Suprapubic skin (tissue), 4 donors: ENCODE measurements around the gene CERS6. TPM values are rescaled to one million over a fixed set of nuclear protein-coding genes. Genes with fewer than 3 reads are reported as not detected.

Source experiments
- DNase-seq, 2 donors: peaks; one replicate each; pipeline ENCODE4 v3.0.0-alpha.2; 2019; ENCODE audit warnings: low spot score in 2 of 2
- H3K27ac ChIP-seq: fragments of 200-600 bp; sonication (generic); one replicate; pipeline ENCODE4 v1.5.1; 2019
- H3K27me3 ChIP-seq: fragments of 200-600 bp; sonication (generic); one replicate; pipeline ENCODE4 v1.5.1; 2019
- H3K36me3 ChIP-seq: fragments of 200-600 bp; sonication (generic); one replicate; pipeline ENCODE4 v1.5.1; 2019
- H3K4me1 ChIP-seq: fragments of 200-600 bp; sonication (generic); one replicate; pipeline ENCODE4 v1.5.1; 2019
- H3K4me3 ChIP-seq: fragments of 200-600 bp; sonication (generic); one replicate; pipeline ENCODE4 v1.5.1; 2019; ENCODE audit warnings: mild to moderate bottlenecking
- H3K9me3 ChIP-seq: fragments of 200-600 bp; sonication (generic); one replicate; pipeline ENCODE4 v1.5.1; 2019
- CTCF ChIP-seq, 2 donors: fragments of 200-600 bp in 1 of 2; fragments of 450-650 bp in 1 of 2; sonication (generic) in 1 of 2; IDR thresholded peaks; one replicate each; pipeline ENCODE4 v1.5.1; 2016 to 2019; ENCODE audit warnings: antibody characterized with exemption in 2 of 2, mild to moderate bottlenecking in 1 of 2, moderate library complexity in 1 of 2
- EP300 ChIP-seq: sonication (generic); formaldehyde crosslinking; IDR thresholded peaks from one replicate; pipeline ENCODE4 v1.6.1; 2017; ENCODE audit warnings: antibody characterized with exemption
- POLR2A ChIP-seq, 2 donors: fragments of 450-650 bp; IDR thresholded peaks; one replicate each; pipeline ENCODE4 v1.6.1; 2017; ENCODE audit warnings: antibody characterized with exemption in 2 of 2, mild to moderate bottlenecking in 2 of 2, moderate library complexity in 2 of 2
- POLR2AphosphoS5 ChIP-seq, 3 donors: sonication (generic); formaldehyde crosslinking; IDR thresholded peaks; one replicate each; pipeline ENCODE4 v1.6.1; 2017; ENCODE audit warnings: antibody characterized with exemption in 3 of 3
- WGBS: methylation state at CpG from one replicate; pipeline ENCODE4 v1.1.5; 2018; 5-methylcytosine and 5-hydroxymethylcytosine counted together
- total RNA-seq, 4 donors: library from RNA; depleted of rRNA; stranded (reverse); fragments of >200 nt; gene quantifications; one replicate each; pipeline ENCODE4 v1.1.0, GENCODE V29; 2016

The CERS6 gene
- total RNA-seq, 4 donors from 2014 or later, result 68.7 to 83.3 (median 77.0) TPM

GRCh38 chr2:168749297-168749696, 293.2 kb downstream of the CERS6 start:
- no peak overlapping the region for H3K4me3 ChIP-seq
- TF ChIP-seq POLR2A (IDR thresholded peaks at IDR 0.05), result no peak
- TF ChIP-seq EP300, result no peak
- no peak for TF ChIP-seq CTCF (IDR thresholded peaks at IDR 0.05)
- no peak for TF ChIP-seq POLR2AphosphoS5 (IDR thresholded peaks at IDR 0.05)
- no peak overlapping the region for H3K27ac ChIP-seq
- WGBS, result 81% methylated on average over 3 of the region's 6 CpGs
- no peaks in the 10 kb centered on the region for H3K36me3 ChIP-seq
- no peaks in the 10 kb centered on the region for H3K9me3 ChIP-seq
- DNase-seq, result no peak
- H3K27me3 ChIP-seq, result no peaks in the 10 kb centered on the region
- no peaks in the 10 kb centered on the region for H3K4me1 ChIP-seq

GRCh38 chr2:168751104-168751740, 295.1 kb downstream of the CERS6 start:
- no peaks in the 10 kb centered on the region for H3K9me3 ChIP-seq
- no peak for TF ChIP-seq EP300
- no peak for TF ChIP-seq POLR2AphosphoS5 (IDR thresholded peaks at IDR 0.05)
- no peak for TF ChIP-seq CTCF (IDR thresholded peaks at IDR 0.05)
- no peak for TF ChIP-seq POLR2A (IDR thresholded peaks at IDR 0.05)
- H3K27me3 ChIP-seq, result no peaks in the 10 kb centered on the region
- no peak overlapping the region for H3K27ac ChIP-seq
- no peak for DNase-seq
- H3K4me3 ChIP-seq, result no peak overlapping the region
- H3K4me1 ChIP-seq, result no peaks in the 10 kb centered on the region
- peaks cover 3% of the 10 kb centered on the region for H3K36me3 ChIP-seq

GRCh38 chr2:168752361-168752760, 296.3 kb downstream of the CERS6 start:
- DNase-seq, result no peak
- no peak overlapping the region for H3K27ac ChIP-seq
- no peak overlapping the region for H3K4me3 ChIP-seq
- no peaks in the 10 kb centered on the region for H3K9me3 ChIP-seq
- no peak for TF ChIP-seq EP300
- TF ChIP-seq POLR2A (IDR thresholded peaks at IDR 0.05), result no peak
- TF ChIP-seq CTCF (IDR thresholded peaks at IDR 0.05), result no peak
- TF ChIP-seq POLR2AphosphoS5 (IDR thresholded peaks at IDR 0.05), result no peak
- H3K36me3 ChIP-seq, result peaks cover 3% of the 10 kb centered on the region
- no peaks in the 10 kb centered on the region for H3K27me3 ChIP-seq
- H3K4me1 ChIP-seq, result no peaks in the 10 kb centered on the region
- WGBS, result 91% methylated on average over 8 of the region's 8 CpGs

DNA sequence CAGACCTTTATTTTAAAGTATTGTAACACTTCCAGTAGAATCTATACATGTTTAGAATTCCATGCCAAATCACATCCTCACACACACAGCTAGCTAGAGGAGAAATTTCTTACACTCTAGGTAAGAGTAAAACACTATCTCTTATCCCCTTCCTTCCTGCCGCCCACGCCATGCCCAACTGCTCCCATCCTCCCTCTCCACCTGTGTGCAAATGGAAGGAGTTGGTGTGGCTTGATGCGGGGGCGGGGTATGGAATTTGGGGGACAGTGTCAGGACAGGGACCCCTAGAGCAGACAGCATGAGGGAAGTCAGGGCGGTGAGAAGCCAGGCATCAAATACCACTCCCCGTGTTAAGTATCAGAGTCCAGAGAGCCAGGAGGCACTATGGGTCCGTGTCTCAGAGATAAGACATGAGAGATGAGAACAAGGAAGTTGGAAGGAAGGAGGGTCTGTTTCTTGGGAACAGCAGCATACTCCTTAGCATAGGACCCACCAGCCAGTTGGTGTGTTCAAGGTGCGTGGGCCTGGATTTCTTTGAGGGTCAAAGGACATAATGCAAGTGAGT, 297.8 kb downstream of the CERS6 start:
- Histone ChIP-seq H3K9me3 (no peaks in the 10 kb centered on the region), H3K27me3 (no peaks in the 10 kb centered on the region), H3K27ac (no peak overlapping the region), H3K4me1 (no peaks in the 10 kb centered on the region), H3K4me3 (no peak overlapping the region), H3K36me3 (peaks cover 3% of the 10 kb centered on the region)
- no peak for DNase-seq
- TF ChIP-seq EP300 (no peak), POLR2AphosphoS5 (IDR thresholded peaks at IDR 0.05) (no peak), POLR2A (IDR thresholded peaks at IDR 0.05) (no peak), CTCF (IDR thresholded peaks at IDR 0.05) (no peak)
- 97% methylated on average over 8 of the region's 8 CpGs for WGBS

DNA sequence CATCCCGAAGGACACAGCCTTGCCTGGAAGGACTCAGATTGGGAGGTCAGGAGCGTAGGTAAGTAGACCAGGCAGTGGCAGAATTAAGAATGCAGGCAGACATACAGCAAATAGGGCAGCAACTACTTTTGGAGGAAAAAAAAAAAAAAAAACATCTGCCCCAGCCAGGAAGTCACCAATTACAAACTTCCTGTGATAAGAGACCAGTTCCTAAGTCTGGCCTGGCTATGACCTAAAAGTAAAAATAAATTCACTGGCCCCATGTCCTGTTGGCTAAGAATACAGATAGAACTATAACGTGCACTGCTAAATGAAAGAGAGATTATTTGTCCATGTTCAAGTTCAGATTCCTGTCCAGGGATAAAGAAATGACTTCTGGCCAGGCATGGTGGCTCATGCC, 301.2 kb downstream of the CERS6 start:
- H3K4me1 ChIP-seq, result no peaks in the 10 kb centered on the region
- DNase-seq, result no peak
- 81% methylated on average over 3 of the region's 3 CpGs for WGBS
- H3K27ac ChIP-seq, result no peak overlapping the region
- peaks cover 3% of the 10 kb centered on the region for H3K36me3 ChIP-seq
- H3K27me3 ChIP-seq, result no peaks in the 10 kb centered on the region
- TF ChIP-seq POLR2AphosphoS5 (IDR thresholded peaks at IDR 0.05) (no peak), EP300 (no peak), CTCF (IDR thresholded peaks at IDR 0.05) (no peak), POLR2A (IDR thresholded peaks at IDR 0.05) (no peak)
- H3K4me3 ChIP-seq, result no peak overlapping the region
- no peaks in the 10 kb centered on the region for H3K9me3 ChIP-seq
